GM19099 (cell line): ENCODE data around the gene PDE7B.

Source experiments
- POLR2A ChIP-seq: IDR thresholded peaks from 3 replicates; pipeline ENCODE4 v1.6.1; 2011; ENCODE audit warnings: low read depth; ENCODE audit not compliant: insufficient read length; ENCODE audit errors: extremely low read depth

PDE7B gene

GRCh38 chr6:135935941-135936601 is 84.6 kb downstream of the PDE7B start:
- no peak for TF ChIP-seq POLR2A

- no peak for TF ChIP-seq POLR2A
Measured at GRCh38 chr6:135936606-135937005, 85.1 kb downstream of the PDE7B start.

- no peak for TF ChIP-seq POLR2A
Measured at GRCh38 chr6:135937106-135937505, 85.6 kb downstream of the PDE7B start.

GRCh38 chr6:135938576-135939207 is 87.2 kb downstream of the PDE7B start:
- TF ChIP-seq POLR2A = no peak

GRCh38 chr6:135939208-135939591 is 87.7 kb downstream of the PDE7B start:
- TF ChIP-seq POLR2A = no peak

GRCh38 chr6:135940616-135941167 is 89.2 kb downstream of the PDE7B start:
- TF ChIP-seq POLR2A = no peak

- no peak for TF ChIP-seq POLR2A
Measured at GRCh38 chr6:135941275-135942025, 89.9 kb downstream of the PDE7B start.

- no peak for TF ChIP-seq POLR2A
Measured at GRCh38 chr6:135944120-135944519, 92.6 kb downstream of the PDE7B start.

GRCh38 chr6:135946674-135947073 is 95.2 kb downstream of the PDE7B start:
- no peak for TF ChIP-seq POLR2A

- no peak for TF ChIP-seq POLR2A
Measured at GRCh38 chr6:135950669-135951068, 99.2 kb downstream of the PDE7B start.

GRCh38 chr6:135951169-135951568 is 99.7 kb downstream of the PDE7B start:
- no peak for TF ChIP-seq POLR2A

GRCh38 chr6:135953818-135954217 is 102.3 kb downstream of the PDE7B start:
- no peak for TF ChIP-seq POLR2A

- TF ChIP-seq POLR2A = no peak
Measured at GRCh38 chr6:135955099-135955498, 103.6 kb downstream of the PDE7B start.

GRCh38 chr6:135962731-135963130 is 111.2 kb downstream of the PDE7B start:
- no peak for TF ChIP-seq POLR2A

- no peak for TF ChIP-seq POLR2A
Measured at GRCh38 chr6:135970750-135971149, 119.2 kb downstream of the PDE7B start.

GRCh38 chr6:135971351-135971750 is 119.8 kb downstream of the PDE7B start:
- no peak for TF ChIP-seq POLR2A

GRCh38 chr6:135972150-135972549 is 120.6 kb downstream of the PDE7B start:
- TF ChIP-seq POLR2A = no peak

- TF ChIP-seq POLR2A = no peak
Measured at GRCh38 chr6:135972586-135972985, 121.1 kb downstream of the PDE7B start.
